Measurements from ENCODE around the gene FNIP2. TPM values are rescaled to one million over a fixed set of nuclear protein-coding genes. Genes with fewer than 3 reads are reported as not detected.
"Not testable (repeated sequence)": the region's sequence is repeated elsewhere in the genome, so short reads cannot be mapped to it uniquely, and the experiment has no call there.

The FNIP2 gene
- total RNA-seq, 2 donors from 2014 or later, result 31.1 to 39.8 TPM

- DNase-seq (ENCODE audit: low spot score), result no peak
- H3K4me3 ChIP-seq, result no peak overlapping the region
- no peaks in the 10 kb centered on the region for H3K36me3 ChIP-seq
- no peak overlapping the region for H3K27ac ChIP-seq
- H3K4me1 ChIP-seq (replicated peaks), result no peaks in the 10 kb centered on the region
- H3K9me3 ChIP-seq, result no peaks in the 10 kb centered on the region
- intact Hi-C loops (cut with DNase I), result no loop called here
- TF ChIP-seq POLR2AphosphoS5 (IDR thresholded peaks at IDR 0.05), result no peak
- TF ChIP-seq POLR2A (IDR thresholded peaks at IDR 0.05), result no peak
- no peak for TF ChIP-seq CTCF (IDR thresholded peaks at IDR 0.05)
- no peaks in the 10 kb centered on the region for H3K27me3 ChIP-seq (replicated peaks; ENCODE audit: insufficient read depth)
These were observed 12.2 kb upstream of the FNIP2 start for GRCh38 chr4:158756588-158756987.

- no peak for TF ChIP-seq POLR2A (IDR thresholded peaks at IDR 0.05)
- no peak for TF ChIP-seq CTCF (IDR thresholded peaks at IDR 0.05)
- no peak for TF ChIP-seq POLR2AphosphoS5 (IDR thresholded peaks at IDR 0.05)
These were observed 10.7 kb upstream of the FNIP2 start for GRCh38 chr4:158758142-158758541.

GRCh38 chr4:158758703-158759102, 10.1 kb upstream of the FNIP2 start:
- Histone ChIP-seq H3K9me3 (no peaks in the 10 kb centered on the region), H3K4me1 (replicated peaks) (no peaks in the 10 kb centered on the region), H3K4me3 (no peak overlapping the region), H3K36me3 (no peaks in the 10 kb centered on the region), H3K27me3 (replicated peaks; ENCODE audit: insufficient read depth) (no peaks in the 10 kb centered on the region), H3K27ac (no peak overlapping the region)
- TF ChIP-seq CTCF (IDR thresholded peaks at IDR 0.05) (no peak), POLR2AphosphoS5 (IDR thresholded peaks at IDR 0.05) (no peak)
- 84% methylated on average over 4 of the region's 4 CpGs for WGBS
- intact Hi-C loops (cut with DNase I), result no loop called here
- no peak for DNase-seq (ENCODE audit: low spot score)

More at GRCh38 chr4:158758142-158758541, 10.7 kb upstream of the FNIP2 start:
- Histone ChIP-seq H3K4me3 (no peak overlapping the region), H3K4me1 (replicated peaks) (no peaks in the 10 kb centered on the region), H3K27ac (no peak overlapping the region), H3K36me3 (no peaks in the 10 kb centered on the region), H3K9me3 (no peaks in the 10 kb centered on the region), H3K27me3 (replicated peaks; ENCODE audit: insufficient read depth) (no peaks in the 10 kb centered on the region)
- WGBS, result 73% methylated on average over 4 of the region's 4 CpGs
- no peak for DNase-seq (ENCODE audit: low spot score)
- intact Hi-C loops (cut with DNase I), result no loop called here

GRCh38 chr4:158759539-158759938, 9.3 kb upstream of the FNIP2 start:
- H3K4me3 ChIP-seq; H3K27me3 ChIP-seq (replicated peaks; ENCODE audit: insufficient read depth); DNase-seq (ENCODE audit: low spot score); H3K27ac ChIP-seq; intact Hi-C loops (cut with DNase I); H3K36me3 ChIP-seq; H3K4me1 ChIP-seq (replicated peaks); H3K9me3 ChIP-seq: not testable (repeated sequence)
- WGBS, result 98% methylated on average over 20 of the region's 20 CpGs

- Histone ChIP-seq H3K9me3 (no peaks in the 10 kb centered on the region), H3K4me1 (replicated peaks) (no peaks in the 10 kb centered on the region), H3K4me3 (no peak overlapping the region), H3K27ac (no peak overlapping the region), H3K27me3 (replicated peaks; ENCODE audit: insufficient read depth) (no peaks in the 10 kb centered on the region), H3K36me3 (no peaks in the 10 kb centered on the region)
- no peak for DNase-seq (ENCODE audit: low spot score)
- WGBS, result 87% methylated on average over 4 of the region's 4 CpGs
- TF ChIP-seq CTCF (IDR thresholded peaks at IDR 0.05) (no peak), POLR2AphosphoS5 (IDR thresholded peaks at IDR 0.05) (no peak), POLR2A (IDR thresholded peaks at IDR 0.05) (no peak)
- intact Hi-C loops (cut with DNase I), result loop anchor here (10.0 kb wide), 1 partner anchor 586 kb away; the partner anchor contains the start of gene GASK1B
These were observed 8.0 kb upstream of the FNIP2 start for GRCh38 chr4:158760866-158761265.

Data from prostate gland (tissue), 2 donors.